Smooth muscle cell (in vitro differentiated cells): ENCODE data around the gene LRRC37A. TPM values are rescaled to one million over a fixed set of nuclear protein-coding genes. Genes with fewer than 3 reads are reported as not detected.
"Not testable (repeated sequence)": the region's sequence is repeated elsewhere in the genome, so short reads cannot be mapped to it uniquely, and the experiment has no call there.

Experiments
- DNase-seq: peaks from one replicate; lab custom pipeline; 2025; ENCODE audit not compliant: unreplicated experiment; lab: John Stamatoyannopoulos, UW
- H2AFZ ChIP-seq: fragments of 200-600 bp; sonication (generic); 2 replicates; pipeline ENCODE4 v1.6.0; 2016; ENCODE audit warnings: antibody characterized with exemption, low read depth, mild to moderate bottlenecking
- H3F3A ChIP-seq: fragments of 200-600 bp; sonication (generic); 2 replicates; pipeline ENCODE4 v1.6.0; 2017; ENCODE audit warnings: antibody characterized with exemption, low read depth
- H3K27ac ChIP-seq: fragments of 200-600 bp; sonication (generic); 2 replicates; pipeline ENCODE4 v1.5.1; 2016; ENCODE audit warnings: low read depth, mild to moderate bottlenecking
- H3K27me3 ChIP-seq: fragments of 200-600 bp; sonication (generic); 2 replicates; pipeline ENCODE4 v1.6.1; 2016; ENCODE audit warnings: low read depth, mild to moderate bottlenecking
- H3K36me3 ChIP-seq: fragments of 200-600 bp; sonication (generic); 2 replicates; pipeline ENCODE4 v1.5.1; 2016; ENCODE audit warnings: low read depth
- H3K4me1 ChIP-seq: fragments of 200-600 bp; sonication (generic); 2 replicates; pipeline ENCODE4 v1.5.1; 2016; ENCODE audit warnings: low read depth
- H3K4me2 ChIP-seq: fragments of 200-600 bp; sonication (generic); 2 replicates; pipeline ENCODE4 v1.6.0; 2016; ENCODE audit warnings: mild to moderate bottlenecking
- H3K4me3 ChIP-seq: fragments of 200-600 bp; sonication (generic); 2 replicates; pipeline ENCODE4 v1.5.1; 2016; ENCODE audit warnings: mild to moderate bottlenecking
- H3K79me2 ChIP-seq: fragments of 200-600 bp; sonication (generic); 2 replicates; pipeline ENCODE4 v1.6.0; 2016; ENCODE audit warnings: low read depth, mild to moderate bottlenecking
- H3K9ac ChIP-seq: fragments of 200-600 bp; sonication (generic); 2 replicates; pipeline ENCODE4 v1.6.0; 2016; ENCODE audit warnings: low read depth
- H3K9me3 ChIP-seq: fragments of 200-600 bp; sonication (generic); replicated peaks from 2 replicates; pipeline ENCODE4 v1.5.1; 2016; ENCODE audit warnings: low read depth
- H4K20me1 ChIP-seq: fragments of 200-600 bp; sonication (generic); 2 replicates; pipeline ENCODE4 v1.6.0; 2016; ENCODE audit warnings: low read depth
- WGBS: methylation state at CpG from one replicate; pipeline ENCODE4 v1.1.7; 2016; ENCODE audit warnings: low lambda C conversion rate; 5-methylcytosine and 5-hydroxymethylcytosine counted together
- polyA plus RNA-seq: library from polyadenylated mRNA; unstranded; fragments of >200 nt; fragmentation: Nextera tagmentation; extraction: Ambion mirVana; gene quantifications from 2 replicates; pipeline ENCODE4 v1.2.1, GENCODE V29; 2016
- total RNA-seq: library from RNA; depleted of rRNA; stranded (reverse); fragments of >200 nt; gene quantifications from 2 replicates; pipeline ENCODE4 v1.2.3, GENCODE V29; 2014
- TF ChIP-seq, protein P1 (sequence below): fragments of 200-600 bp; sonication (generic); IDR thresholded peaks from 2 replicates; pipeline ENCODE4 v1.5.1; 2017; ENCODE audit warnings: borderline replicate concordance, mild to moderate bottlenecking, antibody characterized with exemption; ENCODE audit not compliant: insufficient read depth, poor library complexity, severe bottlenecking

Gene LRRC37A
- total and polyA plus RNA-seq, 2 experiments from 2014 or later, result 0.46 to 0.99 TPM

DNA sequence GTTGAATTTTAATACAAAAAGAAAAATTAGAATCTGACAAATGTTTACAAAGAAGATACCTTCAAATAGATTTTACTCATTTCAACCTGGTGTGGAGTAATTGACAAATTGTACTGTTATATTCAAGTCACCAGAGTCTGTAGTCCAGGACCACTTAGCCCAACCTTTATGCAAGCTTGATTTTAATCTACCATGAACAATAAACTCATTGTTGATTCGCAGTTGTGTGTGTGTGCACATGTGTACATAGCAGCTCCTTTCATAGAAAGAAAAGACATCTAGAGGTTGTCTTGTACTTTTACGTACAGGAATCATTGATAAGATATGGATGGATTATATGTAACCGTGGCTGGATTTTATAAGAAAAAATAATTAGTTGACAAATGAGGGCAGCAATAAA lies 20.7 kb upstream of the LRRC37A start:
- no peaks in the 10 kb centered on the region for H3K79me2 ChIP-seq
- no peaks in the 10 kb centered on the region for H3F3A ChIP-seq
- no peak for DNase-seq
- TF ChIP-seq, protein P1, sequence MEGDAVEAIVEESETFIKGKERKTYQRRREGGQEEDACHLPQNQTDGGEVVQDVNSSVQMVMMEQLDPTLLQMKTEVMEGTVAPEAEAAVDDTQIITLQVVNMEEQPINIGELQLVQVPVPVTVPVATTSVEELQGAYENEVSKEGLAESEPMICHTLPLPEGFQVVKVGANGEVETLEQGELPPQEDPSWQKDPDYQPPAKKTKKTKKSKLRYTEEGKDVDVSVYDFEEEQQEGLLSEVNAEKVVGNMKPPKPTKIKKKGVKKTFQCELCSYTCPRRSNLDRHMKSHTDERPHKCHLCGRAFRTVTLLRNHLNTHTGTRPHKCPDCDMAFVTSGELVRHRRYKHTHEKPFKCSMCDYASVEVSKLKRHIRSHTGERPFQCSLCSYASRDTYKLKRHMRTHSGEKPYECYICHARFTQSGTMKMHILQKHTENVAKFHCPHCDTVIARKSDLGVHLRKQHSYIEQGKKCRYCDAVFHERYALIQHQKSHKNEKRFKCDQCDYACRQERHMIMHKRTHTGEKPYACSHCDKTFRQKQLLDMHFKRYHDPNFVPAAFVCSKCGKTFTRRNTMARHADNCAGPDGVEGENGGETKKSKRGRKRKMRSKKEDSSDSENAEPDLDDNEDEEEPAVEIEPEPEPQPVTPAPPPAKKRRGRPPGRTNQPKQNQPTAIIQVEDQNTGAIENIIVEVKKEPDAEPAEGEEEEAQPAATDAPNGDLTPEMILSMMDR, result no peak
- no peaks in the 10 kb centered on the region for H3K4me1 ChIP-seq
- peaks cover 5% of the 10 kb centered on the region for H4K20me1 ChIP-seq
- no peaks in the 10 kb centered on the region for H3K9me3 ChIP-seq
- no peak overlapping the region for H3K9ac ChIP-seq
- H3K4me3 ChIP-seq, result no peak overlapping the region
- no peak overlapping the region for H3K4me2 ChIP-seq
- peaks cover 45% of the 10 kb centered on the region for H3K27me3 ChIP-seq
- H3K27ac ChIP-seq, result no peak overlapping the region
- no peak overlapping the region for H2AFZ ChIP-seq
- 85% methylated on average over 3 of the region's 3 CpGs for WGBS
- no peaks in the 10 kb centered on the region for H3K36me3 ChIP-seq

DNA sequence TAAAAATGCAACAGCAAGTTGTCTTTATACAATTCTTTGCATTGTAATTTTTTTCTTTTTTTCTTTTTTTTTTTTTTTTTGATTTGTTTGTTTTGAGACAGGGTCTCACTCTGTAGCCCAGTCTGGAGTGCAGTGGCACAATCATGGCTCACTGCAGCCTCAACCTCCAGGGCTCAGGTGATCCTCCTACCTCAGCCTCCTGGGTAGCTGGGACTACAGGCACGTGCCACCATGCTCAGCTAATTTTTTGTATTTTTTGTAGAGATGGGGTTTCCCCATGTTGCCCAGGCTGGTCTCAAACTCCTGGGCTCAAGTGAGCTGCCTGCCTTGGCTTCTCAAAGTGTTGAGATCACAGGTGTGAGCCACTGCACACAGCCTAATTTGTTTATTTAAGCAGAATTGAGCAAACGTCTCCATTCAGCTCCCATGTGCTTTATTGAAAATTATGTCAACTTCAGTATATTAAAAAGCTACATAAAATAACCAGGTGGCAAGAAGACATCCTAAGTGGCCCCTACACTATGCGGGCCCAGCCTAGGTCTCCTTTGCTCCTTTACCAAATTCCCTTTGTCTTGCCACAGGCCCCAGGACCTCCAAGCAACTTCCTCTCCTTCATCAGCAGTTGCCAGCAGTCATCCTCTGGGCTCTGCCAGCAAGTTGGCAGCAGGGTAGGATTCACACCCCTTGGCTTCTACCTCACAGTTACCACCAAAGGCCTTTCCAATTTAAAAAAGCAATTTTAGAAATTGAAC lies 18.0 kb upstream of the LRRC37A start:
- WGBS, result 84% methylated on average over 3 of the region's 3 CpGs
- not testable (repeated sequence) for H3K27ac ChIP-seq, DNase-seq, H3K36me3 ChIP-seq, H3F3A ChIP-seq, H3K9me3 ChIP-seq, H3K4me2 ChIP-seq, H3K79me2 ChIP-seq, H2AFZ ChIP-seq, H3K4me1 ChIP-seq, H3K9ac ChIP-seq, H3K4me3 ChIP-seq
- Histone ChIP-seq H4K20me1 (peaks cover 10% of the 10 kb centered on the region), H3K27me3 (peaks cover 32% of the 10 kb centered on the region)

DNA sequence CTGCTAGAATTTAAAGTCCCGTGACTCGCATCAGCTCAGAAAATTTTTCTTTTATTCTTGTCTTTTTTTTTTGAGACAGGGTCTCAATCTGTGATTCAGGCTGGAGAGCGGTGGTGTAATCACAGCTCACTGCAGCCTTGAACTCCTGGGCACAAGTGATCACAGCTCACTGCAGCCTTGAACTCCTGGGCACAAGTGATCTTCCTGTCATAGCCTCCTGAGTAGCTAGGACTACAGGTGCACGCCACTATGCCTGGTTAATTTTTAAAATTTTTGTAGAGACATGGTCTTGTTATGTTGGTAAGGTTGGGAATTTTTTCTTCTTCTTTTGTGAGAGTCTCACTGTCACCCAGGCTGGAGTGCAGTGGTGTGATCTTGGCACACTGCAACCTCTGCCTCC lies 13.6 kb upstream of the LRRC37A start:
- not testable (repeated sequence) for H3K36me3 ChIP-seq, H2AFZ ChIP-seq, H3K9ac ChIP-seq, H3K4me2 ChIP-seq, H3K27me3 ChIP-seq, H3K79me2 ChIP-seq, H3K27ac ChIP-seq, H3K9me3 ChIP-seq, H3K4me1 ChIP-seq, H3K4me3 ChIP-seq, H3F3A ChIP-seq, DNase-seq
- WGBS, result 79% methylated on average over 4 of the region's 4 CpGs
- peaks cover 13% of the 10 kb centered on the region for H4K20me1 ChIP-seq

DNA sequence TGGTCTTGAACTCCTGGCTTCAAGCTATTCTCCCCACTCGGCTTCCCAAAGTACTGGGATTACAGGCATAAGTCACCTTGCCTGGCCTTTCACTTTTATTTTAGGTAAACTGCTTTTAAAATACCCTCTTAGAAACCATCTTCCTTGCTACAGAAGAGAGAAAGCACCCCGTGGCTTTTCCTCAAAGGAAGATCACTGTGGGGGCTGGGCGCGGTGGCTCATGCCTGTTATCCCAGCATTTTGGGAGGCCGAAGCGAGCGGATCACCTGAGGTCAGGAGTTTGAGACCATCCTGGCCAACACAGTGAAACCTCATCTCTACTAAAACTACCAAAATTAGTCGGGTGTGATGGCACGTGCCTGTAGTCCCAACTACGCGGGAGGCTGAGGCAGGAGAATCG lies 12.3 kb upstream of the LRRC37A start:
- not testable (repeated sequence) for H3K4me2 ChIP-seq, H4K20me1 ChIP-seq, H3K79me2 ChIP-seq, H3K27ac ChIP-seq, H3K36me3 ChIP-seq, DNase-seq, H3K9me3 ChIP-seq, H2AFZ ChIP-seq, H3K4me1 ChIP-seq, H3K27me3 ChIP-seq, H3K9ac ChIP-seq, H3K4me3 ChIP-seq, H3F3A ChIP-seq
- 91% methylated on average over 8 of the region's 12 CpGs for WGBS

DNA sequence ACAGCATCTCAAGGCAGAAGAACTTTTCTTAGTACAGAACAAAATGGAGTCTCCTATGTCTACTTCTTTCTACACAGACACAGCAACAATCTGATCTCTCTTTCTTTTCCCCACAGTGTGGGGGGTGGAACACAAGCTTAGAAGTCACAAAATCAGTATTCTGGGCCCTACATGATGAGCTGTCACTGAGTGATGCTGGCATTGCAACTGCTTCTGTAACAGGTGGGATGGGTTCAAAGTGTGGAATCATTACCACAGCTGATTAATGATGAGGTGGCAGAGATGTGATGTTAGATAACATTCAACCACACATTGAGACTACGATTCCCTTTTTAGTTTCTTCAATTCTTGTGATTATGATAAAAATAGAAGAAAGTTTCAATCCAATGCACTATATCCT lies 10.5 kb upstream of the LRRC37A start:
- not testable (repeated sequence) for H3K9ac ChIP-seq, H4K20me1 ChIP-seq, H3K27ac ChIP-seq, H3K36me3 ChIP-seq, H3K4me1 ChIP-seq, H3K9me3 ChIP-seq, H3F3A ChIP-seq, H3K4me3 ChIP-seq, H3K4me2 ChIP-seq, H3K27me3 ChIP-seq, DNase-seq, H3K79me2 ChIP-seq, H2AFZ ChIP-seq
- WGBS, result 80% methylated on average over 1 of the region's 1 CpG

DNA sequence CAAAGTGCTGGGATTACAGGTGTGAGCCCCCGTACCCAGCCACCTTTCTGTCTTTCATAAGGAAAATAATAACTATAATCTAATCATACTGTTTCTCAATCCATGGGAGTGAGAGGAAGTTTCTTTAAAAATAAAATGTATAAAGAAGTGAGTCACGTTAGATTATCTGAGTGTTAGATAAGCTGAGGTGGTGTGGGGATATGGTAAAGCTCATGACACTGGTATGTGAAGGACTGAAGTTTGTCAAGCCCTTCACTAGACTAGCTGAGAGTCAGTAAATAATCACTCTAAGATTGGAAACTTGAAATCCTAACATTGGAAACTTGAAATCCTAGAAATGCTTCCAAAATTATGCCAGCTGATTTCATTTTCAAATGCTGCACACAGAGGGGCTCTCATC lies 9.4 kb upstream of the LRRC37A start:
- H3K27me3 ChIP-seq, H3K79me2 ChIP-seq, H4K20me1 ChIP-seq, H2AFZ ChIP-seq, H3K9me3 ChIP-seq, H3F3A ChIP-seq, H3K27ac ChIP-seq, H3K4me2 ChIP-seq, H3K36me3 ChIP-seq, H3K4me1 ChIP-seq, H3K9ac ChIP-seq, DNase-seq, H3K4me3 ChIP-seq: not testable (repeated sequence)
- WGBS, result 57% methylated on average over 2 of the region's 2 CpGs
